Pancreas (tissue), 10 donors: ENCODE results near the gene GBF1. TPM values are rescaled to one million over a fixed set of nuclear protein-coding genes. Genes with fewer than 3 reads are reported as not detected.

Experiments
- ATAC-seq, 4 donors: fragments of 200-7000 bp; cut with Tn5 transposase; one replicate each; pipeline versions ENCODE4 v1.8.0 to v1.9.1; 2020; ENCODE audit warnings: mild to moderate bottlenecking in 4 of 4, moderate library complexity in 4 of 4
- DNase-seq, 6 donors: peaks; one replicate each; pipeline ENCODE4 v3.0.0-alpha.2; 2020
- FAIRE-seq: peaks from 2 replicates; lab custom pipeline; 2012; peaks lifted over from hg19 to GRCh38; lab: Jason Lieb, UNC
- H3K27ac ChIP-seq, 4 donors: fragments of 200-600 bp; sonication (generic); 1 replicate in 3 of 4; 2 replicates in 1 of 4; pipeline versions ENCODE4 v1.5.0 to v1.8.0; 2020
- H3K27me3 ChIP-seq, 4 donors: fragments of 200-600 bp; one replicate each; pipeline ENCODE4 v1.8.0; 2021
- H3K36me3 ChIP-seq, 3 donors: fragments of 200-600 bp; sonication (generic) in 1 of 3; one replicate each; pipeline versions ENCODE4 v1.5.0 to v1.8.0; 2020 to 2021
- H3K4me1 ChIP-seq, 3 donors: fragments of 200-600 bp; one replicate each; pipeline ENCODE4 v1.8.0; 2021
- H3K4me3 ChIP-seq, 4 donors: fragments of 200-600 bp; sonication (generic) in 2 of 4; one replicate each; pipeline versions ENCODE4 v1.5.0 to v1.8.0; 2020 to 2021
- H3K9me3 ChIP-seq, 4 donors: fragments of 200-600 bp; one replicate each; pipeline ENCODE4 v1.8.0; 2021
- CTCF ChIP-seq, 4 donors: fragments of 200-600 bp; sonication (generic) in 3 of 4; IDR thresholded peaks; one replicate each; pipeline versions ENCODE4 v1.5.0 to v1.8.0; 2021; ENCODE audit warnings: antibody characterized with exemption in 4 of 4
- WGBS, 2 donors: extraction: QIAGEN DNeasy Blood & Tissue Kit; methylation state at CpG; one replicate each; pipeline ENCODE4 v1.1.7; 2013; 5-methylcytosine and 5-hydroxymethylcytosine counted together
- intact Hi-C, 3 donors: fragments of 100-400 bp; cut with DNase I; formaldehyde crosslinking; loops; one replicate each; pipeline versions ENCODE4 v1.11.1 to v1.14.2; 2022
- polyA plus RNA-seq, 2 donors: library from polyadenylated mRNA; stranded (reverse); fragments of 200-250 nt; gene quantifications; one replicate each; pipeline ENCODE4 v1.2.3, GENCODE V29; 2013
- total RNA-seq, 6 donors: library from RNA; stranded (reverse); fragmentation: NEBNext Ultra II Directional in 4 of 6; extraction: Animal tissue kit (Norgen Biotek cat#: 25700) in 4 of 6; gene quantifications; one replicate each; pipeline versions ENCODE4 v1.2.1 to v1.2.4, GENCODE V29; 2021 to 2023
- donor health status: healthy with polysubstance abuse.
- donor health status: DM: no; HTN: no; CAD: no; lungs with moderate emphysema.
- donor health status: DM: no; HTN: no; CAD: no.
- donor health status: control.
- donor health status: control.
- donor health status: Bipolar disorder and iron deficiency.
- donor health status: DM: yes; HTN: yes; CAD: no.
- donor health status: DM: no; HTN: no; CAD: no.
- donor health status: DM: no; HTN: no; CAD: no.
- donor health status: DM: yes; HTN: yes; CAD: no.

GBF1 gene
- total and polyA plus RNA-seq, 8 donors = 14.9 to 27.6 (median 18.2) TPM

- ATAC-seq = no peak
- H3K27ac ChIP-seq = peak overlapping the region in 2 of 4 donors; percentile 14 to 62
- H3K4me1 ChIP-seq = peaks cover 14 to 46% (median 27%) of the 10 kb centered on the region in 3 donors
These were observed 63.9 kb downstream of the GBF1 start for GRCh38 chr10:102309236-102309635.

GRCh38 chr10:102309916-102310315, 64.6 kb downstream of the GBF1 start:
- 57 to 64% methylated on average over 3 of the region's 3 CpGs for WGBS, 2 donors
- Histone ChIP-seq H3K36me3 (no peaks in the 10 kb centered on the region), H3K9me3 (no peaks in the 10 kb centered on the region), H3K4me1 (peaks cover 14 to 46% (median 27%) of the 10 kb centered on the region in 3 donors), H3K27me3 (no peaks in the 10 kb centered on the region), H3K4me3 (no peak overlapping the region), H3K27ac (peak overlapping the region; percentile 17 to 74 (median 58))
- intact Hi-C loops = no loop called here
- DNase-seq (no peak), FAIRE-seq (no peak), ATAC-seq (no peak)
- TF ChIP-seq CTCF (IDR thresholded peaks at IDR 0.05) = no peak

More at GRCh38 chr10:102309236-102309635, 63.9 kb downstream of the GBF1 start:
- TF ChIP-seq CTCF (IDR thresholded peaks at IDR 0.05) = no peak
- no peaks in the 10 kb centered on the region for H3K27me3 ChIP-seq
- intact Hi-C loops = no loop called here
- H3K36me3 ChIP-seq = no peaks in the 10 kb centered on the region
- DNase-seq (no peak), FAIRE-seq (no peak)
- no peaks in the 10 kb centered on the region for H3K9me3 ChIP-seq
- no peak overlapping the region for H3K4me3 ChIP-seq
- WGBS, 2 donors = 92 to 94% methylated on average over 1 of the region's 1 CpG

- Histone ChIP-seq H3K4me1 (peaks cover 14 to 46% (median 27%) of the 10 kb centered on the region in 3 donors), H3K9me3 (no peaks in the 10 kb centered on the region), H3K27ac (peak overlapping the region; percentile 46 to 74 (median 58)), H3K4me3 (no peak overlapping the region), H3K36me3 (no peaks in the 10 kb centered on the region), H3K27me3 (no peaks in the 10 kb centered on the region)
- ATAC-seq = peak; percentile 77 to 86 (median 83)
- intact Hi-C loops = no loop called here
- TF ChIP-seq CTCF (IDR thresholded peaks at IDR 0.05) = no peak
- peak in 2 of 6 donors; percentile 17 to 27 for DNase-seq
- no peak for FAIRE-seq
- 42 to 49% methylated on average over 4 of the region's 4 CpGs for WGBS, 2 donors
These were observed 65.2 kb downstream of the GBF1 start for GRCh38 chr10:102310361-102311024.

- no peak for FAIRE-seq
- peak in 1 of 4 donors; percentile 5 for ATAC-seq
- H3K4me3 ChIP-seq = no peak overlapping the region
- peak overlapping the region; percentile 46 to 74 (median 58) for H3K27ac ChIP-seq
- H3K4me1 ChIP-seq = peaks cover 14 to 46% (median 27%) of the 10 kb centered on the region in 3 donors
- H3K9me3 ChIP-seq = no peaks in the 10 kb centered on the region
- no peak for TF ChIP-seq CTCF (IDR thresholded peaks at IDR 0.05)
- 86 to 87% methylated on average over 3 of the region's 3 CpGs for WGBS, 2 donors
- DNase-seq = no peak
- intact Hi-C loops = no loop called here
- H3K36me3 ChIP-seq = no peaks in the 10 kb centered on the region
- no peaks in the 10 kb centered on the region for H3K27me3 ChIP-seq
These were observed 65.7 kb downstream of the GBF1 start for GRCh38 chr10:102311025-102311420.

GRCh38 chr10:102312683-102313082, 67.4 kb downstream of the GBF1 start:
- intact Hi-C loops = no loop called here
- H3K27me3 ChIP-seq = no peaks in the 10 kb centered on the region
- peak overlapping the region in 2 of 4 donors; percentile 34 to 62 for H3K27ac ChIP-seq
- H3K4me3 ChIP-seq = no peak overlapping the region
- peaks cover 14 to 46% (median 27%) of the 10 kb centered on the region in 3 donors for H3K4me1 ChIP-seq
- H3K9me3 ChIP-seq = no peaks in the 10 kb centered on the region
- ATAC-seq = no peak
- WGBS, 2 donors = 29 to 33% methylated on average over 1 of the region's 1 CpG
- DNase-seq = no peak
- no peak for FAIRE-seq
- no peaks in the 10 kb centered on the region for H3K36me3 ChIP-seq
- no peak for TF ChIP-seq CTCF (IDR thresholded peaks at IDR 0.05)
